ENCODE measurements around the gene MAST2. TPM values are rescaled to one million over a fixed set of nuclear protein-coding genes. Genes with fewer than 3 reads are reported as not detected.
A peak's percentile ranks its signal among the peaks of the same experiment; 100 is the strongest.

Gene MAST2
- total RNA-seq, 1 donor from 2014 or later: 22.0 TPM

- intact Hi-C loops (cut with DNase I): no loop called here
- no peak overlapping the region for H3K4me3 ChIP-seq
- H3K36me3 ChIP-seq: peaks cover 5% of the 10 kb centered on the region
- no peak for ATAC-seq
- H3K27ac ChIP-seq: no peak overlapping the region
- H3K27me3 ChIP-seq: no peaks in the 10 kb centered on the region
- no peaks in the 10 kb centered on the region for H3K9me3 ChIP-seq
- no peaks in the 10 kb centered on the region for H3K4me1 ChIP-seq
- TF ChIP-seq CTCF (IDR thresholded peaks at IDR 0.05): no peak
- DNase-seq: no peak
Observed at GRCh38 chr1:46061146-46061545, 257.7 kb downstream of the MAST2 start.

DNA sequence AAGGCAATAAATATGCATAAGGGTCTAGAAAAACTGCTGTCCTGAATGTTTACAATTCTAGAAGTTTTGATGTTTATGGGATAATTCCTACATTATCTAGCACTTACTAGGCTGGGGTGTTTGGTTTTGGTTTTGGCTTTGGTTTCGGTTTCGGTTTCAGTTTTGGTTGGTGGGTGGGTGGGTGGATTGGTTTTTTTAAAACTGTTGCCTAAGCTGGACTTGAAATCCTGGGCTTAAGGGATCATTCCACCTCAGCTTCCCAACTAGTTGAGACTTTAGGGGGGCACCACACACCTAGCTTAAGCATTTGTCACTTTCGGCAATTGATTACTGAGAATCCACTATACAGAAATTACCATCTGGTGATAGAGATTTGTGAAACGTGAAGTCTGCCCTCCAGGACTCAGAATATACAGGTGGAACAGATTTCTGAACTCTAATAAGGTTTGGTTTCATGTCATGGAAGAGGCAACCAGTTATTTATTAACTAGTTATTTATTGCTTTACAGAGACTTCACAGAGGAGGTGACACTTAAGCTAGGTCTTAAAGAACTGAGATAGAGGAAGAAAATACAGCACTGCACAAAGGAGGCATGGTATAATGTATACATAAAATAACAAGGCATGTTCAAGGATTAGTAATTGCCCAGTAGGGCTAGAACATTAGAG is 259.4 kb downstream of the MAST2 start:
- TF ChIP-seq CTCF (IDR thresholded peaks at IDR 0.05): no peak
- H3K4me3 ChIP-seq: no peak overlapping the region
- no peaks in the 10 kb centered on the region for H3K27me3 ChIP-seq
- ATAC-seq (no peak), DNase-seq (no peak)
- H3K27ac ChIP-seq: no peak overlapping the region
- no peaks in the 10 kb centered on the region for H3K4me1 ChIP-seq
- H3K9me3 ChIP-seq: no peaks in the 10 kb centered on the region
- H3K36me3 ChIP-seq: peaks cover 5% of the 10 kb centered on the region
- intact Hi-C loops (cut with DNase I): no loop called here

GRCh38 chr1:46064708-46065107 is 261.3 kb downstream of the MAST2 start:
- ATAC-seq (no peak), DNase-seq (no peak)
- H3K9me3 ChIP-seq: no peaks in the 10 kb centered on the region
- H3K4me1 ChIP-seq: no peaks in the 10 kb centered on the region
- H3K36me3 ChIP-seq: peaks cover 11% of the 10 kb centered on the region
- no peak for TF ChIP-seq CTCF (IDR thresholded peaks at IDR 0.05)
- no peak overlapping the region for H3K27ac ChIP-seq
- intact Hi-C loops (cut with DNase I): no loop called here
- H3K4me3 ChIP-seq: no peak overlapping the region
- H3K27me3 ChIP-seq: no peaks in the 10 kb centered on the region

- Histone ChIP-seq H3K9me3 (no peaks in the 10 kb centered on the region), H3K27ac (no peak overlapping the region), H3K27me3 (no peaks in the 10 kb centered on the region), H3K4me3 (no peak overlapping the region), H3K36me3 (peaks cover 11% of the 10 kb centered on the region), H3K4me1 (no peaks in the 10 kb centered on the region)
- no peak for DNase-seq
- ATAC-seq: peak; percentile 91
- intact Hi-C loops (cut with DNase I): no loop called here
- no peak for TF ChIP-seq CTCF (IDR thresholded peaks at IDR 0.05)
Observed at GRCh38 chr1:46065405-46065804, 262.0 kb downstream of the MAST2 start.

DNA sequence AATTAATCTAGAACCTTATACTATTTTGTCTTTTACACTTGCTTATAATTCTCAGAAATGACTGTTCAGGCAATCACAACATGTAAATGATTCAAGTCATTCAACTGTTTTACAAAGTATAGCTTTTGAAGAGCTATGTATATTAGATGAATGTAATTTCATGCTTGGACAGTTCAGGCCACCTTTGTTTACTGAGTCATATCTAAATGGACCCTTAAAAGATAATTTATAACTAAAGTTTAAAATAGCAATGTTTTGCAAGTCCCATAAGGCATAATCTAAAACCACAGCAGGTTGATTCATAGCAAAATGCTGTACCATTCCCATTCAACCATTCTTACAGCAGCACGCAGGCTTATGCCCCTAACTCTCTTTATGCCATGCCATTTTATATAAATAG is 264.2 kb downstream of the MAST2 start:
- H3K36me3 ChIP-seq: peaks cover 6% of the 10 kb centered on the region
- no peak for DNase-seq
- no peak for TF ChIP-seq CTCF (IDR thresholded peaks at IDR 0.05)

DNA sequence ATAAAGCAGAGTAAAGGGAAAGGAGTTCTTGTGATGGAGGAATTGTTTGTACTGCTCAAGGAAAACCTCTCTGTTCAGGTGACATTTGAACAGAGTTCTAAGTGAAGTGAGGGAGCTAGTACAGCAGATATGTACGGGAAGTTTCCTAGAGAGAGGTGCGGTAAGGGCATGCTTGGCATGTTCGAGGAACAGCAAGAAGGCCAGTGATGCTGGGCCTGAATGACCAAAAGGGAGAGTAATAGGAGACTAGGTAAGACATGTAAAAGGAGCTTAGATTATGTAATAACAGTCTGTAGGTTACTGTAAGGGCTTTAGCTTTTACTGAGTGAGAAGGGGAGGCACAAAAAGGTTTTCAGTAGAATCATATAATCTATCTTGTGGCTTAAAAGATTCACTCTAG is 265.1 kb downstream of the MAST2 start:
- Histone ChIP-seq H3K36me3 (peaks cover 6% of the 10 kb centered on the region), H3K4me3 (no peak overlapping the region), H3K4me1 (peaks cover 5% of the 10 kb centered on the region), H3K27ac (no peak overlapping the region), H3K27me3 (no peaks in the 10 kb centered on the region), H3K9me3 (no peaks in the 10 kb centered on the region)
- intact Hi-C loops (cut with DNase I): no loop called here
- TF ChIP-seq CTCF (IDR thresholded peaks at IDR 0.05): no peak
- no peak for DNase-seq
- no peak for ATAC-seq

More for the DNA sequence above, 264.2 kb downstream of the MAST2 start:
- Histone ChIP-seq H3K4me3 (no peak overlapping the region), H3K9me3 (no peaks in the 10 kb centered on the region), H3K4me1 (peaks cover 5% of the 10 kb centered on the region), H3K27ac (no peak overlapping the region), H3K27me3 (no peaks in the 10 kb centered on the region)
- intact Hi-C loops (cut with DNase I): no loop called here
- ATAC-seq: no peak
